WI38 (cell line): ENCODE measurements around the gene WDR43.

Source experiments
- H3K4me3 ChIP-seq: 2 replicates; pipeline ENCODE4 v1.5.1; 2011; ENCODE audit warnings: low read depth, mild to moderate bottlenecking, control low read depth, low read length
- TF ChIP-seq, protein P1 (sequence below): IDR thresholded peaks from 2 replicates; pipeline ENCODE4 v1.5.1; 2012; ENCODE audit warnings: low read depth, mild to moderate bottlenecking, control low read depth, low read length

WDR43 gene

DNA sequence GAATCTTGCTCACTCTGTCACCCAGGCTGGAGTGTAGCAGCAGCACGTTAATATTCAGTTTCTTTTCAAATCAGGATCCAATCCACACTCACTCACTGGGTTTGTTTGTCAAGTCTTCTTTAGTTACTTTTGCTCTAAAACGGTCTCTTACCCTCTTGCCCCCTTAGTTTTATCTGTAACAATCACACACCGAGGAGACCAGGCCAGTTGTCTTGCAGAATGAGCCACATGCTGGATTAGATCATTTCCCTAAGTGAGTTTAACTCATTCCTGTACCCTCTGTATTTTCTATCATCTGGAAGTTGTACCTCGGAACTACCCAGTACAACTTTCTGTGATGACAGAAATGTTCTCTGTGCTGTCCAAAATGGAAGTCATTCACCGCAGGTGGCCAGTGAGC is 65.9 kb downstream of the WDR43 start:
- TF ChIP-seq, protein P1, sequence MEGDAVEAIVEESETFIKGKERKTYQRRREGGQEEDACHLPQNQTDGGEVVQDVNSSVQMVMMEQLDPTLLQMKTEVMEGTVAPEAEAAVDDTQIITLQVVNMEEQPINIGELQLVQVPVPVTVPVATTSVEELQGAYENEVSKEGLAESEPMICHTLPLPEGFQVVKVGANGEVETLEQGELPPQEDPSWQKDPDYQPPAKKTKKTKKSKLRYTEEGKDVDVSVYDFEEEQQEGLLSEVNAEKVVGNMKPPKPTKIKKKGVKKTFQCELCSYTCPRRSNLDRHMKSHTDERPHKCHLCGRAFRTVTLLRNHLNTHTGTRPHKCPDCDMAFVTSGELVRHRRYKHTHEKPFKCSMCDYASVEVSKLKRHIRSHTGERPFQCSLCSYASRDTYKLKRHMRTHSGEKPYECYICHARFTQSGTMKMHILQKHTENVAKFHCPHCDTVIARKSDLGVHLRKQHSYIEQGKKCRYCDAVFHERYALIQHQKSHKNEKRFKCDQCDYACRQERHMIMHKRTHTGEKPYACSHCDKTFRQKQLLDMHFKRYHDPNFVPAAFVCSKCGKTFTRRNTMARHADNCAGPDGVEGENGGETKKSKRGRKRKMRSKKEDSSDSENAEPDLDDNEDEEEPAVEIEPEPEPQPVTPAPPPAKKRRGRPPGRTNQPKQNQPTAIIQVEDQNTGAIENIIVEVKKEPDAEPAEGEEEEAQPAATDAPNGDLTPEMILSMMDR = no peak
- no peak overlapping the region for H3K4me3 ChIP-seq

DNA sequence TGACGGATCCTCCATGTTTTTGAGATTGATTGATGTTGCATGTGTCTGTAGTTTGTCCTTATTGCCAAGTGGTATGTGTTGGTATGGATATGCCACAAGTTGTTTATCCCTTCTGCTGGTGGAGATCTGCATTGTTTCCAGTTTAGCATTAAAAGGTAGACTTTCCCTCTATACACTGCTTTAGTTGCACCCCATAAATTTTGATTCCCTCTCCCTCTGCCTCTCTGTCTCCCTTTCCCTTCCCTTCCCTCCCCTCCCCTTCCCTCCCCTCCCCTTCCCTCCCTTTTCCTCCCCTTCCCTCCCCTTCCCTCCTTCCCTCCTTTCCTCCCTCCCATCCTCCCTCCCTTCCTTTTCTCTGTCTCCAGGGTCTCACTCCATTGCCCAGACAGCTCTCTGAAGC is 68.0 kb downstream of the WDR43 start:
- TF ChIP-seq, protein P1 = no peak

DNA sequence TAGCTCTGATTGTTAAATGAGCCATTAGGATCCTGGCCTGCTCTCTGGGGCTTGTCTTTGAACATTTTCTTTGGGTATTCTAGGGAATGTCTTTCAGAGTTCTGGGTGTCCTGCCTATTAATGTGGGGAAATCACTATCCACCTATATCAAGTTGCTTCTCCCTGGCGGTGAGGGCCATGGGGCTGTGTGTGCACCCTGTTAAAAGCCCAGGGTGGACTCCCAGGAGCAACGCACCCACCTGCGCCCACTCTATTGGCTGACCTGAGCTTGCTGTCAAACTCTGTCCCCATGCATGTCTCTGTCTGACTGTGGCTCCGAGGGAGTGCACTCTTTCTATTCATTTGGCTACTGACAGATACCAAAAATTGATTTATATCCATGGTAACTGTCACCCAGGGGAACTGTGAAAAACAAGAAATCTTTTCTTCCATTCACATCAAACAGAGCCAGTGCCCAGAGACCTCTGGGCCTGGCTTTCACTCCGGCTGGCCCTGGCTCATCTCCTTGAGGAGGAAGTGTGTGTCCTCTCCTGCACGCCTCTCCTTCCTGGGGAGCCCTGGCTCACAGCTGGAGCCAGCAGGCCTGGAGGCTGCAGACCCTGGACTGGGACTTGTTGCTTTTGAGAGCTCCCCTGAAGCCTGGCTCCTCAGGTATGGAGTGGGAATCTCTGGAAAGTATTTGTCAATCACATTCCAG is 76.1 kb downstream of the WDR43 start:
- TF ChIP-seq, protein P1 = no peak
- H3K4me3 ChIP-seq = no peak overlapping the region

More for the DNA sequence above, 68.0 kb downstream of the WDR43 start:
- H3K4me3 ChIP-seq = no peak overlapping the region

DNA sequence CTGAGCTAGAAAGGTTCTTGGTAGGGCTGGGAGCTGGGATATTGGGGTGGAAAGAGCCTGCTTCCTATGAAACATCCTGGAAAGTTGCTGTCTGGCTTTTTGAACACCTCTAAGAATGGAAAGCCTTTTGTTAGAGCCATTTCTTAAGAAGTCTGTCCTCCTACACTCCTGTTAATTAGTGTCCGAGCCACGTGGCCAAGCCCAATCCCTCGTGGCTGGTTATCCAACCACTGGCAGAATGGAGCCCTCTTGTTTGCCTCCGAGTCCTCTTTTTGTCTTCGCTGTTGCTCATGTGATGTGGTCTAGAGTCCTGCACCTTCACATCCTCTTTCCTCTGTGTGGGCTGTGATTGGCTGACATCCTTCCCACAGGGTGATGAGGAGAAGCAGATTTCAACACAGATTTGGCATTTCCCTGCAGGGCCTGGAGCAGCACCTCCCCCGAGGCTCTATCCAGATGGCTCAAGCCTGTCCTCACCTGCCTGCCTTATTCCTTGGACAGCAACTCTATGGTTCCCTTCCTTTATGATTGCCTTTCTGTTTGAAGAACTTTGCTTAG is 78.4 kb downstream of the WDR43 start:
- no peak overlapping the region for H3K4me3 ChIP-seq
- TF ChIP-seq, protein P1 = no peak

DNA sequence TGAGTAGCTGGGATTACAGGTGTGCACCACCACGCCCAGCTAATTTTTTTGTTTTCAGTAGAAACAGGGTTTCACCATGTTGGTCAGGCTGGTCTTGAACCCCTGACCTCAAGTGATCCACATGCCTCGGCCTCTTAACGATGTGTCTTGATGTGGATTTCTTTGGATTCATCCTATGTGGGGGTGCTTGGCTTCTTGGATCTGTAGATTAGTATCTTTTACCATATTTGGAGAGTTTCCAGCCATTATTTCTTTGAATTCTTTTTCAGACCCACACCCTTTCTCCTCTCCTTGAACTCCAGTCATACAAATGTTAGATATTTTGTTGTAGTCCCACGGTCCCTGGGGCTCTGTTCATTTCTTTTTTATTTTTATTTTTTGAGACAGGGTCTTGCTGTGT is 79.8 kb downstream of the WDR43 start:
- no peak overlapping the region for H3K4me3 ChIP-seq
- TF ChIP-seq, protein P1 = no peak

DNA sequence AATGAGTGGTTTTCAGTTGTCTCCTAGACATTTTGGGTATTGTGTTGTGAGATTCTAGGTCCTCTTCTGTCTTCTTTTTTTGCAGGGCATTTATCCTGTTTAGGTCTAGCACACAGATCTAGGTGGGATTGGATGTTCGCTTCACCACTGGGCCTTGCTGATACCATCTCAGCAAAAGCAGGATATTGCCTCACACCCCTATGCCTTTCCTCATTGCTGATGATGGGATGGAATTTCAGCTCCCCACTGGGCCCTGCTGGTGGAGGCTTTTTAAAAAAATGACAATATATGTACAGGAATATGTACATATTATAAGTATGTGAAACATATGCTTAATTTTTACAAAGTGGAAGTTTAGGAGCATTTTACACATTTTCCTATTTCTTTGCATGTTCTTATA is 81.2 kb downstream of the WDR43 start:
- TF ChIP-seq, protein P1 = no peak
- no peak overlapping the region for H3K4me3 ChIP-seq

DNA sequence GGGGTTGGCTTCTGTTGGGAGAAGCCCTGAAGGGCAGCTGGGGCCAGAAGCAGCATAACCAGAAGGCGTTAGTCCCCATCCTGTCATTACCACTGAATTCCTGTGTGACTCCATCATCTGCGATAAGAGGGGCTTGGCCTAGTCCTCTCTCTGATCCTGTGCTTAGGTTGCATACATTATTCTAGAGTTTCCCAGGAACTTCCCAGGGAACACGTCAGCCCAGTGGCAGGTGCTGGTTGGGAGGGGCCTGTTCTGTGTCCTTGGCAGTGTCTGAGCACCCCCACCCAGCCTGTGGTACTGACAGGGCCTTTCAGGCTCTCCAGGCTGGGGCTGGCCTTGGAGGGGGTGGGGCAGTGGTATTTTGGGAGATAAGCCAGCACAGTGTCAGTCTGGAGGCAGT is 82.1 kb downstream of the WDR43 start:
- TF ChIP-seq, protein P1 = no peak
- H3K4me3 ChIP-seq = no peak overlapping the region
